GM18873 (cell line): ENCODE results near the gene CYP2D6.
A peak's percentile ranks its signal among the peaks of the same experiment; 100 is the strongest.

Source experiments
- ATAC-seq: cut with Tn5 transposase; IDR thresholded peaks from one replicate; pipeline ENCODE4 v1.9.1; 2021; ENCODE audit warnings: mild to moderate bottlenecking, moderate library complexity, moderate number of reproducible peaks; ENCODE audit not compliant: unreplicated experiment, low FRiP score

Gene CYP2D6

DNA sequence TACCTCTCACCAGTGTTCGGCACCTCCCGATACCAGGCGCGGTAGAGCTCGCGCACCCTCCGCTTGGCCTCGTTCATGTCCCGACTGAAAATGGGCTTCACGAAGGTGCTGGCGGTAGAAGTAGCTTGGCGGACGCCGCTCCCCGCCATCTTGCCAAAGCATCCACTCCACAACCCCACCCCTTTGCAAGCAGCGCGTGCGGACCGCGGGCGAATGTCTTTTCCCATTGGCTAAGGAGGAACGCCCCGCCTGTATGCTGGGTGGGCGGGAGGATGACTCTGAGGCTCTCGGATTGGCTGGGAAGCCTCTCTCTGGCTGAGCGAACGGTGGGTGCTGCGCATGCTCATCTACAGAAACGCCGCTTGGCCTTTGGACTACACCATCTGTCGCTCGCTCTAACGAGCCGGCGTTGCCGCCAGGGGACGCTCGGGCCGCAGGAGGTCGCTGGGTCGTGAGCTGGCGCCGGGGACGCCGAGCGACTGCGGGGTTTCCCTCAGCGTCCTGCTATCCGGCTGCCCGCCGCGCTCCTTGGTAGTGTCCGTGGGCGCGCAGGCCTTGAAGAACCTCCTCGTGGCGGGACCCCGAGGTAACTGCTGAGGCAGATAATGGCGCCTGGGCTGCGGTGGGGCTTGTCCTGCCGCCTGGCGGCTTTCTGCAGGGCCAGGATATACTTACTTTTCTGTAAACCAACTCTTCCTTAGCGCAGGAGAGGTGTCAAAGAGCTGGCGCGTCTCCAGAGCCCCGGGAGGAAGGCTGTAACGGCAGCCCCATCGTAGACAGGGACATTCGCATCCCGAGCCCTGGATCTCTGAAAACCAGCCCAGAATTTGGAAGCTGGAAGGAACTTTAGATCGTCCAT lies 39.8 kb downstream of the CYP2D6 start, which contains the start of gene NDUFA6:
Gene NDUFA6, minus strand, starts transcription at position 177 of the 859 bp plus-strand sequence. Its CDS starts 28 bp downstream, at position 149.
- peak; percentile 91 for ATAC-seq

DNA sequence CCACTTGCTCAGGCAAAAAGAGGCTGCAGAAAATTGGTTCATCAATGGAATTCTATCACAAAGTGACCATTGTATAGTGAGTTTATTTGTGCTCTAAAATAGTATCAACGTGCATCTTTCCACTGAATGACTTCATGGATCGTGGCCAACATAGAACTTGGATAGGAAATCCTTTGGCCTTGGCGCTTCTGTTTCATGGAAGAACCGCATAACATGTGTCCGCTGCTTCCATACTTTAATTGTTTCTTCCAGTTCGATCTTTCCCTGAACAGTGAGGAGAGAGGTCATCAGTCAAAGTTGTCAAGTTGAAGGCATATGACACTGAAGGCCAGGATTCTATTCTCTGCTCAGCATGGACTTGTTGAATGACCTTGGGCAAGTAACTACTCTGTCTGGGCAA lies 44.6 kb downstream of the CYP2D6 start:
- no peak for ATAC-seq

DNA sequence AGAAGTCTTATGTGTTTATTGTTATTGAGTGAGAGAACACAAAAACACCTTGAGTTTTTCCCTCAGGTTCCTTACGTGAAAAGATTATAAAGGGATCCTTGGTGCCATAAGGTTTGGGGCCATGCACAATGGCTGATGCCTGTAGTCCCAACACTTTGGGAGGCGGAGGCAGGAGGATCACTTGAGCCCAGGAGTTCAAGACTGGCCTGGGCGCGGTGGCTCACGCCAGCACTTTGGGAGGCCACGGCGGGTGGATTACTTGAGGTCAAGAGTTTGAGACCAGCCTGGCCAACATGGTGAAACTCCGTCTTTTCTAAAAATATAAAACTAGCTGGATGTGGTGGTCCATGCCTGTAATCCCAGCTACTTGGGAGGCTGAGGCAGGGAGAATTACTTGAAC lies 45.7 kb downstream of the CYP2D6 start:
- ATAC-seq: no peak

DNA sequence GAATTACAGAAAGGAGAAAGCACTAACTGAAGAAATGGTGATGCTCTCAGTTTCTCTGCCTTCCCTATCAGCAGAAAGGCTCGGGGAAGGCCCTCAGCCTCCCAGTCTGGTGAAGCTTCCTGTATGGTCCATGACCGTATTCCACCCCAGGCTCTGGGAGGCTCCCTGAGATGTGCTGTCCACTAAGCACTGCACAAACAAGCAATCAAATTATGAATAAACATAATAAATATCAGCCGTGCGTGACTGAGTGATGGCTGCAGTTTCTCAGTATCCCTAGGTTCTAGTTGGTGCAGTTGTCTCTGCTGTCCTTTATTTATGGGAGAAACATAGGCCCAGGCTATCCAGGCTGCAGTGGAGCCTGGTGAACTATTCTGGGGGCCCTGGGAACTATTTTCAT lies 47.5 kb downstream of the CYP2D6 start:
- no peak for ATAC-seq

DNA sequence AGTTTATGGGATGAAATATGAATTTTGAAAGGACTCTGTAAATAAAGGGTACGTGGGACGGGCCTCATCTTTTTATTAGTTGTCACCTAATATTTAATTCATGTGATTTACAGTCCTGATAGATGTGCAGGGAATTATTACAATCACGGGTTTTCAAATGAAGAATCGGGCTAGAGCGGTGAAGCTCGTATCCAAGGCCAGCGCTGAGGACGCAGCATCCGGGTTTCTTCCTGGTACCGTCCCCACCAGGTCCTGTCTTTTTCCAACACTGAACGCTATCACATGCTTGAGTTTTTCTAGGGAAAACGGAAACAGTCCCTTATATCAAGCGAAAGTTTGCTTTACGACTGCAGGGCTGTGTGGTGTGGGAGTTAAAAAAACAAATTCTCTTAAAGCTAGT lies 50.3 kb downstream of the CYP2D6 start:
- no peak for ATAC-seq

DNA sequence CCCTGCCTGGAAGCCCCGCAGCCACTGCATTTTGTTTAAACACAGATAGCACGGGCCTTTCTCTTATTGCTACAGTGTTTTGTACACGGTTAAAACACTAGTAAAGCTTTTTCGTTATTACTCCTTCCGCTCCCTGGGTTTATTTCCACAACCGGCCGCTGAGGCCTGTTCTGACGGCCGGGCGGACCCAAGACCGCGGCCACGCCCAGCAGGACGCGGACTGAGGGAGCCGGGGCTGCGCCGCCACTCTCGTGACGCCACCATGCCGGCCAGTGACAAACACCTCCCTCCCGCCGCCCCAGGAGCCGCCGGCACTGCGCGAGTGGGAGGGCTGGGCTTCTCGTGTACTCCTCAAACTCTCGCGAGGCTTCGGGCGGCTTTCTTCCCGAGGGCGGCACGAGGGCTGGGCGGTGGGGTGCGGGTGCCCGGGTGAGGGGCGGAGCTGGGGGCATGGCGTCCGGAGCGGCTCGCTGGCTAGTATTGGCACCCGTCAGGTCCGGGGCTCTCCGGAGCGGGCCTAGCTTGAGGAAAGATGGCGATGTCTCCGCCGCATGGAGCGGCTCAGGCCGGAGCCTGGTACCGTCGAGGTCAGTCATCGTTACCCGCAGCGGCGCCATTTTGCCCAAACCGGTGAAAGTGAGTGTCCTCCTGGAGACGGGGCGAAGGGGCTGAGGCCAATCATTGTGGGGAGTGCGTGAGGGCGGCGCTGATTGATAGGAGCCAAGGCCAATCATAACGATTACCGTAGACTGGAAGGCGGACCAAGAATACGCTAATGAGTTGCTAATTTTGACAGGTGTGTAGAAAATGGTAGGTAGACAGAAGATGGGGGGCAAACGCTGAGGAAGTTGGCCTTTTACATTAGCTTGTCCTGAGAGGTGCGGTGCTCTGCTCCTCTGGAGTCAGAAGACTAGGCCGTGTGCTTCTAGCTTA lies 51.0 kb downstream of the CYP2D6 start, which contains the start of gene SMDT1:
Gene SMDT1, plus strand, starts transcription at position 382 of the 933 bp plus-strand sequence. Its CDS starts 69 bp downstream, at position 451.
- ATAC-seq: peak; percentile 79

DNA sequence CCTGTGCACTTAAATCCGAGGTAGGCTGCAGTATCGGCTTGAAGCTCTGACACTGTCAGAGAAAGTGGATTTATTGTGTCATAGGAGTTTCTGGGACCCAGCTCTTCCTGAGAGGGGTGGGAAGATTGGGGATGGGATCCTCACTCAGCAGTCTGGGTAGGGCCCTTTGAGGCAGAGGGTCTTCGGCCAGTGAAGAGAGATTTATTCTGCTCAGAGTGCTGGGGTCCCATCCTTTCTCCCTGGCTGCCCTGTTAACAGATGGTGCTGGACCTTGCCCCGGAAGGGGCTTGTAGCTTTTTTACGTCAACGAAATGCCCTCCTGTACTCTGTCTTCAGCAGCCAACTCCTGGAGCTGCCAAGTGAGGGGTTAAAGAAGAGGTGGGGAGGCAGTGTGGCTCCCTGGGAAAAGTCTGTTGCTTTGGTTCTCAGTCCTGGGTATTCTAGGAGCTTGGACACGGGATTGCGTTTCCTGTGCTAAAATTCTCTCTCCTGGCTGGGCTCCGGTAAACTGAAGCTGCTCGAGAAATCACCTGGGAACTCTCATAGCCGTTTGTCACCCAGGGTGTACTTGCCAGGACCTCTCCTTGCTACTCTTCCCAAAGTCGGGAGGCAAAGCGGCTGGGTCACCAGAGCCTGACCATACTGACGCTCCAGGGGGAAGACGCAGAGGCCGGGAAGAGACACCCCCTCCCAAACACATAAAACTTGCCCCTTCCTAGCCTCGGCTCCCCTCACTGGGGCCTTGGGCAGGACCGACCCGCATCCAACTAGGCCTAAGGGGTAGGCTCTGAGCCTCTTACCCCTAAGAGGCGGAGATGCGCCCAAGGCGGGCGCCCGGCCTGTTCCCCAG lies 51.9 kb downstream of the CYP2D6 start:
- ATAC-seq: no peak

DNA sequence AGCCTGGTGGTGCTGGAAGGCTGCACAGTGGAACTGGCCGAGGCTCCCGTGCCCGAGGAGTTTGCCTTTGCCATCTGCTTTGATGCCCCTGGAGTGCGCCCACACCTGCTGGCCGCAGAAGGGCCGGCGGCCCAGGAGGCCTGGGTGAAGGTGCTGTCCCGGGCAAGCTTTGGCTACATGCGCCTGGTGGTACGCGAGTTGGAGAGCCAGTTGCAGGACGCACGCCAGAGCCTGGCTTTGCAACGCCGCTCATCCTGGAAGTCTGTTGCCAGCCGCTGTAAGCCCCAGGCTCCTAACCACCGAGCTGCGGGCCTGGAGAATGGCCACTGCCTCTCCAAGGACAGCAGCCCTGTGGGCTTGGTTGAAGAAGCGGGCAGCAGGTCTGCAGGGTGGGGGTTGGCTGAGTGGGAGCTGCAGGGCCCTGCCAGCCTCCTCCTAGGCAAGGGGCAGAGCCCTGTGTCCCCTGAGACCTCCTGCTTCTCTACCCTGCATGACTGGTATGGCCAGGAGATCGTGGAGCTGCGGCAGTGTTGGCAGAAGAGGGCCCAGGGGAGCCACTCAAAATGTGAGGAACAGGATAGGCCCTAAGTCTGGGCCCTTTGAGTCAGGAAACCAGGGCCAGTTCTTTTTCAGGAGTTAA lies 53.0 kb downstream of the CYP2D6 start:
- ATAC-seq: no peak

DNA sequence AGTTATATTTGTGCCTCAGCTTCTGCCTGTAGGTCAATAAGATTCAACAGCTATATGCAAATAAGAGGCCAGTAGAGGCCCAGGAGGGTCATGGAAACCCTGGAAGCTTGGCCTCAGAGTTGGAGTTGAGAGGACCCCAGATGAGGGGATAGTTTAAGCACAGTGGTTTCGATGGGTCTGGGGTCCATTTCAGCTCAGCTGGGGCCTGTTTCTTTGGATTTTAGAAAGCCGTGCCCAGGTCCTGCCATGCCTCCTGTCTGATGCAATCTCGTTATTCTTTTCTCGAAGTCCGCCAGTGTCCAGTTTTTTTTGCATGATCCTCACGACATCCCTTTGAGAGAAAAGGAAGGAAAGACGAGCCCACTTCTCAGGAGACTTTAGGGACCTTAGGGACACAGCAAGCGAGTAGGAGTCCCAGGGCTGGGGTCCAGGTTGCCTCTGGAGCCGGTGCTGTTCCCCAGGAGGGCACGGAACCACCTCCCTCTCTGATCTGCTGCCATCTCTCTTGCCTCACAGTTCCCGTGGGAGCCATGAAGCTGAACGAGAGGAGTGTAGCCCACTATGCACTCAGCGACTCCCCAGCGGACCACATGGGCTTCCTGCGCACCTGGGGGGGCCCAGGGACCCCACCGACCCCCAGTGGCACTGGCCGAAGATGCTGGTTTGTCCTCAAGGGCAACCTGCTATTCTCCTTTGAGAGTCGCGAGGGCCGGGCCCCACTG lies 53.7 kb downstream of the CYP2D6 start:
- ATAC-seq: no peak
